SIG-M5 (cell line): ENCODE results near the gene GALNT9.
"Not testable (repeated sequence)": the region's sequence is repeated elsewhere in the genome, so short reads cannot be mapped to it uniquely, and the experiment has no call there.

Experiments
- DNase-seq: peaks from one replicate; lab custom pipeline; 2025; lab: John Stamatoyannopoulos, UW

The GALNT9 gene

GRCh38 chr12:132358241-132359225 is 29.1 kb upstream of the GALNT9 start:
- not testable (repeated sequence) for DNase-seq

GRCh38 chr12:132357623-132358186 is 28.3 kb upstream of the GALNT9 start:
- no peak for DNase-seq

- DNase-seq, result no peak
These were observed 27.6 kb upstream of the GALNT9 start for GRCh38 chr12:132356691-132357622.

- DNase-seq, result no peak
These were observed 26.6 kb upstream of the GALNT9 start for GRCh38 chr12:132355742-132356681.

- DNase-seq, result no peak
These were observed 25.7 kb upstream of the GALNT9 start for GRCh38 chr12:132354982-132355680.

GRCh38 chr12:132354211-132354981 is 25.0 kb upstream of the GALNT9 start:
- no peak for DNase-seq

GRCh38 chr12:132353811-132354210 is 24.4 kb upstream of the GALNT9 start:
- no peak for DNase-seq

GRCh38 chr12:132352896-132353800 is 23.8 kb upstream of the GALNT9 start:
- no peak for DNase-seq

- no peak for DNase-seq
These were observed 22.5 kb upstream of the GALNT9 start for GRCh38 chr12:132351751-132352495.

- no peak for DNase-seq
These were observed 20.2 kb upstream of the GALNT9 start for GRCh38 chr12:132349501-132350131.

- no peak for DNase-seq
These were observed 18.8 kb upstream of the GALNT9 start for GRCh38 chr12:132348176-132348575.

- DNase-seq, result no peak
These were observed 17.9 kb upstream of the GALNT9 start for GRCh38 chr12:132347176-132347855.

- no peak for DNase-seq
These were observed 17.2 kb upstream of the GALNT9 start for GRCh38 chr12:132346471-132347175.

- DNase-seq, result no peak
These were observed 16.3 kb upstream of the GALNT9 start for GRCh38 chr12:132345561-132346200.

GRCh38 chr12:132345126-132345525 is 15.7 kb upstream of the GALNT9 start:
- DNase-seq, result no peak

- no peak for DNase-seq
These were observed 15.2 kb upstream of the GALNT9 start for GRCh38 chr12:132344601-132345000.
